GM19043 (cell line): Measurements from ENCODE around the gene TMEM219.
"Not testable (repeated sequence)": the region's sequence is repeated elsewhere in the genome, so short reads cannot be mapped to it uniquely, and the experiment has no call there.

Experiments used
- ATAC-seq: cut with Tn5 transposase; IDR thresholded peaks from one replicate; pipeline ENCODE4 v1.9.1; 2021; ENCODE audit warnings: low read depth; ENCODE audit not compliant: unreplicated experiment

TMEM219 gene

DNA sequence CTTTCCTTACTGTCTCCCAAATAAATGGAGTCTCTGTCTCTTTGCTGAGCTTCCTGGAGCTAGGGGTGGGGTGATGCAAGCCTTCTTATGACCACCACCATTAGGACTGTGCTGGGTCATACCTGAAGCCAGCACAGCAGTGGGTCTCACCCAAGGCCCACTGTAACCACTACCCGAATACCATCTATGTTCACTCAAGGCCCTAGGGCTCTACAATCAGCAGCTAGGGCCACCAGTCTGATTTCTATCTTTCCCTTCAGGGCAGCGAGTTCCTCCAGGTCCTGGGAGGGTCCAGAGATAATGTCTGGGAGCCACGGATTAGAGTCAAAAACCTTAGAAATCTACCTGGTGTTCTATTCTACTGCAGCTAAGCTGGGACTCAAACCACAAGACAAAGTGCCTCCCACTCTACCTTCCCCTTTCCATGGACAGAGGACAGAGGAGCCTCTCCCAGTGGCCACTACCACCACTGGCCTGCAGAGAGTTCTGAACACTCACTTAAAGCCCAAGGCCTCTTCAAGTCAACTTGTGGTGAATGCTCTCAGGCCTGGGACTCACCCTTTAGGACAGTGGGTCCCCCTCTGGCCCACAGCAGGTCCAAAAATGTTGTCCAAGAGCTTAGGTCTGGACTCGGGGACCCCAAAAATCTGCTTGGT is 10.9 kb upstream of the TMEM219 start:
- ATAC-seq, result no peak

DNA sequence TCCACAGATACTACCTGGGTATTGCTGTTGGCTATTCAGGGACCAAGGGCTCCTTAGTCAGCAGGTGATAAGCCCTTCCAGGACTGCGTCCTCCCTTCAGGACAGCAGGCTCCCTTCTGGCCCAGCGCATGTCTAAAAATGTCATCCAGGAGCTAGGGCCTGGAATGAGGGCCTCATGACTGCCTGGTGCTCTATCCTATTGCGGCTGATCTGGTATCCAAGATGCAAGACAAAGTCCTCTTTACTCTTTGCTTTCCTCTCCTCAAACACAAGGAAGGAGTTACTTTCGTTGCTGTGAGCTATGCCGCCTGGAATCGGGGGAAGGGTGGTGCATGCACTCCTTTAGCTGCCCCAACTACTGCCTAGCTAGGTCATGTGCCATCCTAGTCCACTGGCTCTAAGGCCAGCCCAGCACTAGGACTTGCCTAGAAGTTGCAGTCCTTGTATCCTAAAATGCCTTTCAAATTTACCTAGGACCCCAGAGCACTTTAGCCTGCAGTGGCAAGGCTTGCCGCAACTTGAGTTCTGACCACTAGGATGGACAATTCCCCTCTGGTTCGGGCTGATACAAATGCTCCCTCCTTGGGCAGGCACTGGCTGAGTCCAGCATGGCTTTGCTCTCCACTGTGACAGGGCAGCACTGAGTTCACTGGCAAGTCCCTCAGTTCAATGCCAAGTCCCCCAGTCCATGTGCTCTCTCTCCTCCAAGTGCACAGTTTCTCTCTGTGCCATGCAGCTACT is 10.1 kb upstream of the TMEM219 start:
- no peak for ATAC-seq

DNA sequence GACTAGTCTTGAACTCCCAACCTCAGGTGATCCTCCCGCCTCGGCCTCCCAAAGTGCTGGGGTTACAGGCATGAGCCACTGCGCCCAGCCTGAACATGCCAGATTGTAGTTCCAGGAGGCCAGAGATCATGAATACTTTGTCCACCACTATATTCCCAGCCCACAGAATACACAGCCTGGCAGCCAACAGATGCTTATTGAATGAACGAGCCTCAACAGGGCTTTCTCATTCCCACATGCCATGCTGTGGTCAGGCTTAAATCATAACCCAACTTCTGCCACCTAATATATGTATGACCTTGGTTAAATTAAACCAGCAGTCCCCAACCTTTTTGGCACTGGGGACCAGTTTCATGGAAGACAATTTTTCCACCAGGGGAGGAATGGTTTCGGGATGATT is 3.1 kb upstream of the TMEM219 start:
- no peak for ATAC-seq

DNA sequence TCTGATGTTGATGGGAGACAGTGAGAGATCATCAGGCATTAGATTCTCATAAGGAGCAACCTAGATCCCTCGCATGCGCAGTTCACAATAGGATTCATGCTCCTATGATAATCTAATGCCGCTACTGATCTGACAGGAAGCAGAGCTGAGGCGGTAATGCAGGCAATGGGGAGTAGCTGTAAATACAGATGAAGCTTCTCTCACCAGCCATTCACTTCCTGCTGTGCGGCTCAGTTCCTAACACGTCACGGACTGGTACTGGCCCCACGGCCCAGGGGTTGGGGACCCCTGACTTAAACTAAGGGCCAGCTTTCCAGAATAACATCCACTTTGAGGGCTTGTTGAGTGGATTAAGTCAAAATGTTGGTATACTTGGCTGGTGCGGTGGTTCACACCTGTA is 2.6 kb upstream of the TMEM219 start:
- ATAC-seq, result no peak

DNA sequence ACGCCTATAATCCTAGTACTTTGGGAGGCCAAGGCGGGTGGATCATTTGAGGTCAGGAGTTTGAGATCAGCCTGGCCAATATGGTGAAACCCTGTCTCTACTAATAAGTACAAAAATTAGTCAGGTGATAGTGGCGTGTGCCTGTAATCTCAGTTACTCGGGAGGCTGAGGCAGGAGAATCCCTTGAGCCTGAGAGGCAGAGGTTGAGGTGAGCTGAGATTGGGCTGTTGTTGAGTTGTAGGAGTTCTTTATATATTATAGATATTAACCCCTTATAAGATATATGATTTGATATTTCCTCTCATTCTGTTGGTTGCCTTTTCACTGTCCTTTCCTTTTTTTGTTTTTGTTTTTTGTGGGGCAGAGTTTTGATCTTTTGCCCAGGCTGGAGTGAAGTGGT is 2.1 kb upstream of the TMEM219 start:
- not testable (repeated sequence) for ATAC-seq

DNA sequence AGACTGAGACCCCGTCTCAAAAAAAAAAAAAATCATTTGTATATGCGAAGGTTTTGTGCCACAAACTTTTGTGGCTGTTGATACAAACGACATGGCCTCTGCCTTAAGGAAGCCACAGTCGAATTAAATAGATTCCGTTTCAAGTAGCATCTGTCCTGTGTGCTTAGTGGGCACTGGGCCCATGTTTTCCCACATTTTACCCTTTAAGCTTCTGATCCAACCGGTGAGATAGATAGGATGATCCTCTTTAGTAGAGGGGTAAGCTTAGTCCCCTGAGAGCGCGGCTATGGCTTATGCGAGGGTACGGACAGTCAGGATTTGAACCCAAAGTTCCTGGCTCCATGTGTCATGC is 776 bp upstream of the TMEM219 start:
- ATAC-seq, result no peak

DNA sequence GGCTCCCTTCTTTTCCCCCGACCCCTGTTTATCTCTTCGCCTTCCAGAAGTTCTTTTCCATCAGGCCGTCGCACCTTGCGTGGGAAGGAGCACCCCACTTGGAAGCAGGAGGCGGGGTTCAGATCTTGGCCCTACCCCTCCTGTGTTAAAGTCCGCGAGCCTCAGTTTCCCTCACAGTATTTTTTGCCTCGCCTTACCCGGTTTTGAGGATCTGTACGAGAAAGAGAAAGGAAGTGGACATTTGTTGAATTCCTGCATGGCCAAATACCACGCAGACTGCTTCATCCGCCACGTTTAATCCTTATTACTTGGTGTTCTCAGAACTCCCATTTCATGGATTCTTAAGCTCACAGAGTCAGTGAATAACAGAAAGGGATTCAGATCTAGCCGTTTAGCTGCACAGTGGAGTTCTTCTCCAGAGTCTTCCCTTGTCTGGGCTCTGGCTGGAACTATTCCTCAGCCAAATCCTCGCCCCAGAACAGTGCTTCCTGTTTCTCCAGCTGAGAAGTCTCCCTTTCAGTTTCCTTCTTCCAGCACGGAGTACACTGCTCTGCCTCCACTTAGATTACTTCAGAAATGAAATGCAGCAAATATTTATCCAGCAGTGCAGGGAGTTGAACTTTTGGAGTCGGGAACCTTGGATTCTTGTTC is 590 bp downstream of the TMEM219 start:
- no peak for ATAC-seq

DNA sequence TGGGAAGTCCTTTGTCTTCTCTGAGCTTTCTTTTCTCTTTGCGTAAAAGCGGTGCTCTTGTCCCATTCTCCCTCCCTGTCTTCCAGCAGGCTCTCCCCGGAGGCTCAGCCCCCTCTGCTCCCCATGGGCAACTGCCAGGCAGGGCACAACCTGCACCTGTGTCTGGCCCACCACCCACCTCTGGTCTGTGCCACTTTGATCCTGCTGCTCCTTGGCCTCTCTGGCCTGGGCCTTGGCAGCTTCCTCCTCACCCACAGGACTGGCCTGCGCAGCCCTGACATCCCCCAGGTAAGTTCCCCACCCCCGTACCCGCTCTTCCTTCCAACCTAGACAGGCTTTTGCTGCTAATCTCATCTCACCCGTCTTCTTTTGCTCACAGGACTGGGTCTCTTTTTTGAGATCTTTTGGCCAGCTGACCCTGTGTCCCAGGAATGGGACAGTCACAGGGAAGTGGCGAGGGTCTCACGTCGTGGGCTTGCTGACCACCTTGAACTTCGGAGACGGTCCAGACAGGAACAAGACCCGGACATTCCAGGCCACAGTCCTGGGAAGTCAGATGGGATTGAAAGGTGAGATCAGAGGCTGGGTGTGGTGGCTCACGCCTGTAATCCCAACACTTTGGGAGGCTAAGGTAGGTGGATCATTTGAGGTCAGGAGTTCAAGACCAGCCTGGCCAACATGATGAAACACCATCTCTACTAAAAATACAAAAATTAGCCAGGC is 1.3 kb downstream of the TMEM219 start:
- ATAC-seq, result no peak

DNA sequence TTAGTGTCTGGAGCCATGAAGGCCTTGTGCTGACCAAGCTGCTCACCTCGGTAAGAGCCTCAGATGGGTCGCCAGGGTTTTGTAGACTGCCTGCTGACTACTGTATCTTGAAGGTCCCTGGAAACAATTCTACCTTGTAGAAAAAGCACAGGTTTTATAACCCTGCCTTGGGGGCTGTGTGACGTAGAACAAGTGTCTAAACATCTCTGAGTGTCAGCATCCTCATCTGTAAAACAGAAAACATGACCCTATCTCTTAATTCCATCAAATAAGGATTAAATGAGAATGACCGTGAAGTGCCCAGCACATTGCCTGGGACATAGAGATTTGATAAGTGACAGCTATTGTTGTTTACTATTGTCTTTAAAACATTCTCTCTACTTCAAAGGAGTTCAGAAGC is 6.3 kb downstream of the TMEM219 start:
- ATAC-seq, result no peak

DNA sequence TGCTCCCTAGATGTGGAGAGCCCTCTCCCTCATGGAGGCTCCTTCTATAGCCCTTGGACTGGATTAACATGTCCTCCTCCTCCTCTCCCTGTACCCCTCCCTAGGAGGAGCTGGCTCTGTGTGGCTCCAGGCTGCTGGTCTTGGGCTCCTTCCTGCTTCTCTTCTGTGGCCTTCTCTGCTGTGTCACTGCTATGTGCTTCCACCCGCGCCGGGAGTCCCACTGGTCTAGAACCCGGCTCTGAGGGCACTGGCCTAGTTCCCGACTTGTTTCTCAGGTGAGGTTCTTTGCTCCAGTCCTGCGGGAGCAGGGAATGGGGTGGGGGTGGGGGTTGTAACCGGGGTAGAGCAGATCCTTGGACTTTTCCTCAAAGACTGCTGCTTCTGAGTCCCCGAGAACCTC is 9.4 kb downstream of the TMEM219 start:
- no peak for ATAC-seq

DNA sequence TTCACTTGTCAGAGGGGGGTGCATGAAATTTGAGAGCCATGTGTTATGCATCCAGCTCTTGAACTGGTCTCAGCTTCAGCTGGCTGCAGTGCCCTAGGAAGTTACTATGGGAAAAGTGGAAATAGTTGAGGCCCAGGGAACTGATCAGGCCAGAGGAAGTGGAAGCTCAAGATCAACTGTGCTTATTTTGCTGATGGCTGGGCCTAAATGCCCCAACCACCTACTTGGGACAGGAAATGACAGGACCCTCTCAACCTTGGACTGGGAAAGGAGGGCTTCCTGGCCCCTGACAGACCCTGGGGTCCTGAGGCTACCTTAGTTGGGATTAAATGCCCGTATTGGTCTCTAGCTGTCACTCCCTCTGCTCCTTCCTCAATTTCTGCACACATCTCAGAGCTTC is 10.6 kb downstream of the TMEM219 start:
- no peak for ATAC-seq

DNA sequence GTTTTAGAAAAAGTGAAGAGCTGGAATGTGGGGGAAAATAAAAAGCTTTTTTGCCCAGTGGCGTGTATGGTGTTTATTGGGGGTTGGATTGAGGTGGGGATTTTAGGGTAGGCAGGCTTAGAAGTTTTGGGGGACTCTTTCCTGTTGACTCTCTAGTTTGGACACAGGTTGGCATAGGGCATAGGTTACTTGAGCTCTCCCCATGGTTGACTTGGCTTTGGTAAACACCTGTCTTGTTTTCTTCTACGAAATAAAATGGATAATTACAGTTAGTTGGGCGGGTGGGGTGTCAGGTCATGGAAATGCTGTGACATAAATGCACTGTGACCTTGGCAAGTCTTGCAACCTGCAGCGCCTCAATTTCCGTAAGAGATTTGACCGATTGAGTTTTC is 11.1 kb downstream of the TMEM219 start:
- ATAC-seq, result no peak

DNA sequence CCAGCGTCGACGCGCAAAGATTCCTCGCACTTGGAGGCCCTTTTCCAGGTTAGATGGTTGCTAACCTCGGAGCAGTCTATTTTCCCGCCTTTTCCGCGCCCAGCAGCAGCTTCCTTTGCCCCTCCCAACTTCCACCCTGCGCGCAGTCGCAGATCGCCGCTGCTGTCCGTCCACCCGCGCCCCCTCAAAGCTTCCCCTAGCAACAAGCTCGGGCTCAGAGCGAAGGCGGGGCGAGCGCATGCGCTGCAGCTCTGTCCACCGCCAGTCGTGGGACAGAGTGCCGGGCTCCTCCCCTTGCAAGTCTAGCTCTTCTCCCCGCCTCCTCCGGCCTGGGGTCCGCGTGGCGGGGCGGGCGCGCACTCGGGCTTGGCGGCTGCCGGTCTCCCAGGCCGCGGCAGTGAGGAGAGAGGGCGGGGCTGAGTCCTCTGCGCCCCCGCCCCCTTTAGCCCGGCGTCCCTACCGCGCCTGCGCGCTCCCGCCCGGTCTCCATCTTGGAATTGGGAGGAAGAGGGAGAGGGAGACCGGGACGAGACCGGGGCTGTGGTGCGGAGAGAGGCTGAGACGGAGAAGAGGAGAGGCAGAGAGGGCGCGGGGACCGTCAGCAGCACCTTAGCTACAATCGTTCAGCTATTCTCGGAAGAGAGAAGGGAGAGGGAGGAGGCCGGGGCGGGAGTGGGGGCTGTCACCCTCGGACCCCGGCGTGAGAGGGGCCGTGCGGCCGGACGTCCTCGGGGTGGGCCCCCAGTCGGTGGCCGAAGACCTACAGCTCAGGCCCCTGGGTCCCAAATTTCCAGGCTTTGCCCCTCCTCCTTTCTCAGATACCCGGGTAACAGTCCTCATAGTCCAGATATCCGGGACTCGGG is 11.7 kb downstream of the TMEM219 start, which contains the start of gene TAOK2:
Gene TAOK2, plus strand, starts transcription at position 485 of the 863 bp plus-strand sequence. CDS start 3,905 bp downstream, outside the sequence.
- peak; percentile 86 for ATAC-seq

DNA sequence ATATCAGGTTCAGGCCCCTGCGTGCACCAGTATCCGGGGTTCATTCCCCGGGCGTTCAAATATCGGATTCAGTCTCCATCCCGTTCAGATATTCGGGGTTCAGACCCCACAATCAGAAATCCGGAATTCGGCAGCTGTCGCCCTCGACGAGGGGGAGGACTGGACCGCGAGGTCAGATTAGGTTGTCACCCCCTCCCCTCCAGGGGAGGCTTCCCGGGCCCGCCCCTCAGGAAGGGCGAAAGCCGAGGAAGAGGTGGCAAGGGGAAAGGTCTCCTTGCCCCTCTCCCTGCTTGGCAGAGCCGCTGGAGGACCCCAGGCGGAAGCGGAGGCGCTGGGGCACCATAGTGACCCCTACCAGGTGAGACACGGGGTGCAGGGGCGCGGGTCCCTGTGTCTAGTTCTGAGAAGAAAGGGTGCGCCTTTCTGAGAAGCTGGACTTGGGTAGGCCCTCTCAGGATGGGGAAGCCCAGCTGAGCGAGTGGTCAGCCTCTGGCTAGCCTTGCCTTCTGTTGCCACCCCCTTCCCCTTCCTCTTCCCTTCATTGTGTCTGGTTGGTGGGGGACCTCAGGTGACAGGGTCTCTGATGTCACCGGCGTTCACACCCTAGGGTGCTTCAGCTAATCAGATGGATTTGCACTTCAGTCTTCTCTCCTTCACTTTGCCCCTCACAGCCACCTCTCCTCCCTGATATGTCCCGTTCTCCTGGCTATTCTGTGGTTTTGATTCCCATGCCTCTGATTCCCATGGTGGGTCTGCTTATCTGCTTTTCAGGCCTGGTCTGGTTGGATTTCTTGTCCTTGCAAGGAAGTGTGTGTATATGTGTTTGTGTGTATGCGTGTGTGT is 12.6 kb downstream of the TMEM219 start:
- ATAC-seq, result no peak

DNA sequence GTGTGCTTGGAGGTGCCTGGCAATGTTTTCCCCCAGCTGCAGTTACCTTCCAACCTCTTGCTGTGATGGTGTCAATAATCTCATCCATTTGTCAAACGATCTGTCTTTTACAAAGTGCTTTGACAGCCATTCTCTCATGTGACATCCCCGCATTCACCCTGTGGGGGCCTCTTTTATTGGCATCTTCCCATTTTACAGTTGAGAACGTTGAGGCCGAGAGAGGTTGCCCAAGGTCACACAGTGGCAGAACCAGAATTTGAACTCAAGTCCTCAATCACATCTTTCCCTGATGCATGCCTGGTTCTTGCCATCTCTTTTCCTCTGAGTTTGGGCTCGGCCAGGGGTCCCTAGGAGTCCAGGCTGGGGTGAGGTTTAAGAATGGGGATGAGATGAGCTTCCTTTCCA is 13.3 kb downstream of the TMEM219 start:
- ATAC-seq, result no peak

DNA sequence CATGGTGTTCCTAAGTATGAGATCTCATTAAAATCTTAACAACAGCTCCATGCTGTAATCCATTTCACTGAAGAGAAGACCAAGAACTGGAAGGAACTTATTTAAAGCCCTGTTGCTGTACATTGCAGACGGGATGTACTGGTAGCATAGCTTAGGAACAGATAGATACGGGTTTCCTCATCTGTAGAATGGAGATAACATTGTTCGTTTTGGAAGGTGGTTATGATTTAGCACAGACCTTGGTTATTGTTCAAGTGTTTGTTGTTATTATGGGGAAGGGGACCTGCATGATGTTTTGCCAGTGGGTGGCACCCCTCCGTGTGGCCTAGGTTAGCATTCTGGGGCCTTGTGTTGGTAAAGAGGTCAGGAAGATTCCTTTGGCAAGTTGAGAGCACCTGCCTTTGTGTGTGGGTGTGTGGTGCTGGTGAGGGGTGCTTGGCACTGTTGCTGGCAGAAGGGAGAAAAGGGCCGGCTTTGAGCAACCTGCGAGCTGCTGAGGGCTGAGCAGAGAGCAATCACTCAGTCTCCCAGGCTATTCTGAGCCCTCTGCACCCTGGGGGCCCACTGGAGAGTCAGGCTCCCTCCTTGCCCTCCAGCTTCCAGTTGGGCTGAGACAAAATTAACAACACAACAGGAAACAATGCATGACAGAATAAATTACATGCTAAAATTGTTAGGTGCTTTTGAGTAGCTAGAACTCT is 14.1 kb downstream of the TMEM219 start:
- no peak for ATAC-seq

DNA sequence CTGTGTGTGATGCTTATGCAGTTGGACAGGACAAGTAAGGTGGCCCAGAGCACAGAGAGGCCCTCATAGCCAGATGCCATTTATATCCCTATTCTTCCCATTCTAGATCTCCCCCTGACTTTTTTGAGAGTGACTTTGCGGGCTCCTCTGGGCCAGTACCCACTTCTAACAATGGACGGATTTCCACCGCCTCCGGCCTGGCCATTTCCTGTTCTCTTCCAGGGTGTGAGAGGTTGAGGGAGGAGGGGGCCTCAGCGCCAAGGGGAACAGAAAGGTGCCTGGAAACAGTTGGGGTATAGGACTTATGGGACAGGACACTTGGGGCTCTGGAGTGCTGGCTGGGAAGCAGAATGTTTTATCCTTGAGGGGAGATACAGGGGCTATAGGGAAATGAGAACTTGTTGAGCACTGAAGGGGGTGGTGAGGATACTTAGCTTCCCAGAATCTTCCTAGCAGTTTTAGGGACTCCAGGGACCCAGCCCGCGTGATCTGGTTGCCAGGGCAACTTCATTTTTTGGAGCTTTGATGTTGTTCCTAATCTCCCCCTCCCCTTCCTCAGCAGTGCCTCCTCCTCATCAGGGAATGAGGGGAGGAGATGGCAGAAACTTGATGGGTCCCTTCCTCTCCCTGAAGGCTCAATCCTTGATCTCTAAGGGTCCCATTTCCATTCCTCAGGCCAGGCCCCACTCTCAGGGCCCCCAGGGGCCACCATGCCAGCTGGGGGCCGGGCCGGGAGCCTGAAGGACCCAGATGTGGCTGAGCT is 15.4 kb downstream of the TMEM219 start:
- no peak for ATAC-seq

DNA sequence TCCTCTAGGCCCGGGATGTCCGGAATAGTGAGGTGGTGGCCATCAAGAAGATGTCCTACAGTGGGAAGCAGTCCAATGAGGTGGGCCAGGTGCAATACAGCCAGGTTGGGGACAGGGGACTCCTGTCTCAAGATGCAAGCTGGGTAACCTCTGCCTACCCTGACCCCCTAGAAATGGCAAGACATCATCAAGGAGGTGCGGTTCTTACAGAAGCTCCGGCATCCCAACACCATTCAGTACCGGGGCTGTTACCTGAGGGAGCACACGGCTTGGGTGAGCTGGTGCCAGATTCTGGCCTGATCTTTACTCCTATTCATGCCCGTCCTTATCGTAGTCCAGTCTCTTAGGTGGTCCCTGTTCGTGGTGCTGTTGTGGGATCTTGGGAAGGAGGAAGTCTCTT is 16.2 kb downstream of the TMEM219 start:
- no peak for ATAC-seq
